K562 (cell line): ENCODE data around the gene DDX51. TPM values are rescaled to one million over a fixed set of nuclear protein-coding genes. Genes with fewer than 3 reads are reported as not detected.

Source experiments
- ATAC-seq: fragments of 200-7000 bp; cut with Tn5 transposase; 3 replicates; pipeline ENCODE4 v1.9.1; 2020; ENCODE audit warnings: moderate library complexity
- BruUV-seq: library from RNA; stranded (reverse); fragments of 400-500 nt; replicated peaks from 2 replicates; lab custom pipeline; 2021; lab: Mats Ljungman, UMichigan
- CTCF ChIA-PET: fragments of 300-600 bp; formaldehyde crosslinking; extraction: SDS; loops from one replicate; lab custom pipeline; 2021; ENCODE audit warnings: low intra/inter-chr PET ratio; lab: Yijun Ruan, JAX
- POLR2A ChIA-PET: fragments of 300-600, 350-650 bp; sonication (Branson Sonifier 250); formaldehyde crosslinking; extraction: SDS; loops from one replicate; lab custom pipeline; 2021; ENCODE audit warnings: antibody characterized with exemption, inconsistent platforms; lab: Yijun Ruan, JAX
- DNase-seq, 4 experiments: peaks; one replicate each; pipeline versions ENCODE4 v3.0.0 to v3.0.0-alpha.2; 2011 to 2018; ENCODE audit warnings: low spot score in 3 of 4, mixed read lengths in 3 of 4; ENCODE audit errors: extremely low read depth in 1 of 4
- FAIRE-seq: peaks from 2 replicates; lab custom pipeline; 2011; peaks lifted over from hg19 to GRCh38; lab: Jason Lieb, UNC
- H2AFZ ChIP-seq: 2 replicates; pipeline ENCODE4 v1.6.0; 2011; ENCODE audit warnings: low read depth, low read length, control low read depth, inconsistent platforms
- H3K27ac ChIP-seq: fragments of 200-600 bp; 3 replicates; pipeline ENCODE4 v1.8.0; 2011; ENCODE audit warnings: low read depth, mild to moderate bottlenecking, control low read depth, inconsistent platforms, low read length, moderate library complexity, mixed read lengths; ENCODE audit errors: extremely low read depth
- H3K27me3 ChIP-seq, 2 experiments: fragments of 300-600 bp in 1 of 2; 2 replicates in 1 of 2; 3 replicates in 1 of 2; pipeline versions ENCODE4 v1.6.0 to v1.8.0; 2011; ENCODE audit warnings: inconsistent platforms in 2 of 2, low read length in 2 of 2, mild to moderate bottlenecking in 1 of 2, mixed read lengths in 1 of 2, moderate library complexity in 1 of 2; ENCODE audit not compliant: control insufficient read depth in 2 of 2, insufficient read depth in 2 of 2
- H3K36me3 ChIP-seq: fragments of 300-600 bp; 3 replicates; pipeline ENCODE4 v1.8.0; 2011; ENCODE audit warnings: mild to moderate bottlenecking, low read length, inconsistent platforms; ENCODE audit not compliant: control insufficient read depth, insufficient read depth
- H3K4me1 ChIP-seq, 2 experiments: fragments of 200-600 bp in 1 of 2; replicated peaks in 1 of 2; 2 replicates in 1 of 2; 3 replicates in 1 of 2; pipeline versions ENCODE4 v1.5.1 to v1.8.0; 2011; ENCODE audit warnings: inconsistent platforms in 2 of 2, low read length in 2 of 2, mild to moderate bottlenecking in 1 of 2, mixed read lengths in 1 of 2, moderate library complexity in 1 of 2; ENCODE audit not compliant: control insufficient read depth in 2 of 2, insufficient read depth in 2 of 2
- H3K4me2 ChIP-seq: 2 replicates; pipeline ENCODE4 v1.6.1; 2011; ENCODE audit warnings: low read length, control low read depth, inconsistent platforms, mixed read lengths; ENCODE audit not compliant: insufficient read depth
- H3K4me3 ChIP-seq: fragments of 200-600 bp; sonication (generic), shearing (Covaris generic); 2 replicates; pipeline ENCODE4 v1.5.1; 2016; ENCODE audit warnings: control low read depth, inconsistent platforms
- H3K79me2 ChIP-seq: fragments of 200-600 bp; 3 replicates; pipeline ENCODE4 v1.8.0; 2011; ENCODE audit warnings: low read length, inconsistent platforms; ENCODE audit not compliant: control insufficient read depth, insufficient read depth
- H3K9ac ChIP-seq, 2 experiments: 2 replicates each; pipeline versions ENCODE4 v1.6.0 to v1.6.1; 2011; ENCODE audit warnings: low read depth in 2 of 2, low read length in 2 of 2, control low read depth in 1 of 2, inconsistent platforms in 1 of 2, mild to moderate bottlenecking in 1 of 2, mixed read lengths in 1 of 2; ENCODE audit not compliant: insufficient read depth in 1 of 2
- H3K9me1 ChIP-seq: one replicate; pipeline ENCODE4 v1.6.0; 2011; ENCODE audit warnings: inconsistent platforms, mild to moderate bottlenecking, low read length, moderate library complexity; ENCODE audit not compliant: control insufficient read depth, insufficient read depth
- H3K9me3 ChIP-seq: replicated peaks from 2 replicates; pipeline ENCODE4 v1.5.1; 2011; ENCODE audit warnings: low read depth, low read length, inconsistent platforms; ENCODE audit not compliant: control insufficient read depth, insufficient read depth
- H4K20me1 ChIP-seq: replicated peaks from 2 replicates; pipeline ENCODE4 v1.6.1; 2011; ENCODE audit warnings: low read length, inconsistent platforms, mixed read lengths; ENCODE audit not compliant: control insufficient read depth, insufficient read depth
- CBX3 ChIP-seq, 2 experiments: IDR thresholded peaks; 1 replicate in 1 of 2; 2 replicates in 1 of 2; pipeline ENCODE4 v1.6.1; 2012; ENCODE audit warnings: inconsistent platforms in 2 of 2, low read length in 2 of 2, borderline replicate concordance in 1 of 2, control low read depth in 1 of 2
- FOXJ2 ChIP-seq: fragments of 200-800 bp; sonication (Bioruptor generic); IDR thresholded peaks from 2 replicates; pipeline ENCODE4 v1.6.1; 2016; ENCODE audit warnings: missing genetic modification characterization, missing compliant biosample characterization
- JUN ChIP-seq, 2 experiments: sonication (generic) in 1 of 2; formaldehyde crosslinking in 1 of 2; IDR thresholded peaks; 2 replicates each; pipeline versions ENCODE4 v1.6.1 to v1.8.0; 2012 to 2022; ENCODE audit warnings: borderline replicate concordance in 2 of 2, mild to moderate bottlenecking in 2 of 2, improper control_type of control experiment in 1 of 2, low read depth in 1 of 2, low read length in 1 of 2, missing genetic modification reagents in 1 of 2
- LEF1 ChIP-seq: fragments of 450-650 bp; IDR thresholded peaks from 2 replicates; pipeline ENCODE4 v1.6.1; 2016; ENCODE audit warnings: mild to moderate bottlenecking
- POLR3A ChIP-seq: IDR thresholded peaks from 2 replicates; pipeline ENCODE4 v1.6.1; 2011; ENCODE audit warnings: borderline replicate concordance, mild to moderate bottlenecking, moderate library complexity; ENCODE audit not compliant: insufficient read length, insufficient read depth; ENCODE audit errors: extremely low read depth
- ZNF584 ChIP-seq: fragments of 200-800 bp; sonication (Bioruptor generic); IDR thresholded peaks from 2 replicates; pipeline ENCODE4 v1.6.1; 2016; ENCODE audit warnings: low read depth, mild to moderate bottlenecking, missing genetic modification characterization, missing compliant biosample characterization
- ZNF589 ChIP-seq: fragments of 200-800 bp; sonication (Bioruptor generic); IDR thresholded peaks from 2 replicates; pipeline ENCODE4 v1.6.1; 2016; ENCODE audit warnings: low read depth, missing genetic modification characterization, missing compliant biosample characterization
- WGBS: fragments of 100-300 bp; shearing (Covaris generic); methylation state at CpG from one replicate; pipeline ENCODE4 v1.1.6; 2016; ENCODE audit warnings: low coverage, mixed read lengths; ENCODE audit not compliant: insufficient coverage; ENCODE audit errors: missing lambda C conversion rate; 5-methylcytosine and 5-hydroxymethylcytosine counted together
- in situ Hi-C: fragments of 300-500 bp; cut with MboI; formaldehyde crosslinking; loops from 4 replicates; pipeline ENCODE4 v1.15.0; 2018; ENCODE audit warnings: inconsistent platforms, mixed read lengths
- intact Hi-C: fragments of 100-400 bp; cut with micrococcal nuclease; formaldehyde crosslinking; loops from 2 replicates; pipeline ENCODE4 v1.14.2; 2022
- polyA plus RNA-seq, 8 experiments: library from polyadenylated mRNA; depleted of rRNA in 4 of 8; stranded (reverse) in 5 of 8; unstranded in 3 of 8; fragments of >200 nt; fragmentation: Nextera tagmentation in 2 of 8; fragmentation: Illumina TruSeq in 1 of 8; extraction: Ambion mirVana in 2 of 8; extraction: Trizol in 1 of 8; gene quantifications; 2 replicates each; pipeline versions ENCODE4 v1.2.1 to v1.2.3, GENCODE V29; 2011 to 2014; ENCODE audit warnings: inconsistent platforms in 1 of 8, missing spikeins in 1 of 8
- total RNA-seq, 7 experiments: library from RNA; depleted of rRNA in 6 of 7; stranded (reverse); fragments of >200 nt in 6 of 7; fragmentation: Illumina TruSeq in 2 of 7; extraction: Trizol in 2 of 7; gene quantifications; 2 replicates each; pipeline versions ENCODE4 v1.2.1 to v1.2.3, GENCODE V29; 2011 to 2021; ENCODE audit warnings: low replicate concordance in 1 of 7
- TF ChIP-seq, protein P1 (sequence below), 2 experiments: fragments of 450-650 bp; formaldehyde crosslinking in 1 of 2; IDR thresholded peaks; 2 replicates each; pipeline versions ENCODE4 v1.4.0 to v1.6.1; 2014 to 2020; ENCODE audit warnings: mild to moderate bottlenecking in 2 of 2, borderline replicate concordance in 1 of 2, low read depth in 1 of 2

Gene DDX51
- total and polyA plus RNA-seq, 9 of the 15 experiments (the other 6 are each of a cell fraction or from before 2014, with no cell fraction given) = 1.1 to 35.9 (median 12.4) TPM

DNA sequence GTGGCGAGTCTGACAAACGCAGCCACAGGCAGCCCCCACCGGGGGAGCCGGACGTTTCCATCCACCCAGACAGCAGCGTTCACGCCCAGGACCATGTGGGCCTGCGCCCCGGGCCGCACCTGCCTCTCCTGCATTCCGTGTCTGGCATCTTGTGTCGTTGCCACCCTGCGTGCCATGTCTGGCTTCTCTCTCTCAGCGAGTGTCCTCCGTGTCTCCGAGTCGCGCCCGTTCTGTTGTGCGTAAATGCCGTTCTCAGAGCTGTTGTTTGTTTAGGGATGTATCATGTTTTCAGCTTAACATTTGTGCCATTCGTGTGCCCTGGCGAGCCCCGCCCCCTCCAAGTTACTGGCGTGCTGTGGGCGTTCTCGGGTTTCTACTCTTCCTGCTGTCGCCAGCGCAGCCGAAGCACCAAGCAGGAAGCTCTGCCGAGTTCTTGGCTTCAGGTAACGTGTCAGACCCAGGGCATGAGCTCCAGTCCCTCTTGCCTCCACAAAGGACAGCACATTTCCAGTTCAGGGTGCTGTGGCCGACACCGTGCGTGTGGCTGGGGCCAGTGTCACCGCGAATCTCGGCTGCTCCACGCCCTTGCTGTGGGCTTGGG lies 34.8 kb upstream of the DDX51 start:
- intact Hi-C loops = no loop called here
- no peak for FAIRE-seq

DNA sequence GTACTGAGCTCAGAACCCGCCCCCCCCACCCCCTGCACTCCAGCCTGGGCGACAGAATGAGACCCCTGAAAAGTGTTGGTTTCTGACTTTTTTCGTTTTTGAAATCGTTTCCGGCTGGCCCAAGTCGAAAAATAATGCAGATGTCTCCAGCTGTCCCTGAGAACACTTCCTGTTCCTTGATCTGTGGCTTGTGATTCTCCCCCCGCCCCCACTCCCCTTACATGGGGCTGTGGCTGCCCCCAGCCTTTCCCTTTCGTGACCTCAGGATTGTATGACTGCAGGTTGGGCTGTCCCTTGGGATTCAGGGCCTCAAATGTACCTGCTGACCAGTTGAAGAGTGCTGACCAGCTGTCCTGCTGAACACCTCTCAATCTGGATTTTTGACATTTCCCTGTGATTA lies 34.2 kb upstream of the DDX51 start:
- H3K9ac ChIP-seq = no peak overlapping the region
- FAIRE-seq = no peak
- ChIA-PET CTCF (no interaction called here), POLR2A (interaction anchor here (0.6 to 0.8 kb wide), 2 partner anchors 10 to 40 kb away, joined by 3 read pairs; no protein-coding TSS in a partner anchor)
- no peak overlapping the region for H3K4me2 ChIP-seq
- H3K36me3 ChIP-seq = no peaks in the 10 kb centered on the region
- H3K4me1 ChIP-seq = peaks cover 3 to 46% of the 10 kb centered on the region in 2 experiments; a peak in 3 of 5 replicates
- H3K27ac ChIP-seq = no peak overlapping the region
- in situ Hi-C loops = no loop called here
- no peak for DNase-seq
- no TSS peak for BruUV-seq
- H3K9me3 ChIP-seq = no peaks in the 10 kb centered on the region
- peaks cover 3% of the 10 kb centered on the region for H4K20me1 ChIP-seq
- H2AFZ ChIP-seq = no peak overlapping the region
- H3K9me1 ChIP-seq = peaks cover 4% of the 10 kb centered on the region
- no peaks in the 10 kb centered on the region for H3K79me2 ChIP-seq
- intact Hi-C loops = no loop called here
- H3K4me3 ChIP-seq = no peak overlapping the region
- peaks cover 45 to 86% of the 10 kb centered on the region in 2 experiments for H3K27me3 ChIP-seq
- no peak for ATAC-seq
- WGBS = 0% methylated on average over 2 of the region's 8 CpGs
- no peak for TF ChIP-seq CBX3 (IDR thresholded peaks at IDR 0.05; ENCODE audit: borderline replicate concordance in 1 of 2, low read length in 2 of 2)
- TF ChIP-seq FOXJ2 = no peak
- TF ChIP-seq, protein P1, sequence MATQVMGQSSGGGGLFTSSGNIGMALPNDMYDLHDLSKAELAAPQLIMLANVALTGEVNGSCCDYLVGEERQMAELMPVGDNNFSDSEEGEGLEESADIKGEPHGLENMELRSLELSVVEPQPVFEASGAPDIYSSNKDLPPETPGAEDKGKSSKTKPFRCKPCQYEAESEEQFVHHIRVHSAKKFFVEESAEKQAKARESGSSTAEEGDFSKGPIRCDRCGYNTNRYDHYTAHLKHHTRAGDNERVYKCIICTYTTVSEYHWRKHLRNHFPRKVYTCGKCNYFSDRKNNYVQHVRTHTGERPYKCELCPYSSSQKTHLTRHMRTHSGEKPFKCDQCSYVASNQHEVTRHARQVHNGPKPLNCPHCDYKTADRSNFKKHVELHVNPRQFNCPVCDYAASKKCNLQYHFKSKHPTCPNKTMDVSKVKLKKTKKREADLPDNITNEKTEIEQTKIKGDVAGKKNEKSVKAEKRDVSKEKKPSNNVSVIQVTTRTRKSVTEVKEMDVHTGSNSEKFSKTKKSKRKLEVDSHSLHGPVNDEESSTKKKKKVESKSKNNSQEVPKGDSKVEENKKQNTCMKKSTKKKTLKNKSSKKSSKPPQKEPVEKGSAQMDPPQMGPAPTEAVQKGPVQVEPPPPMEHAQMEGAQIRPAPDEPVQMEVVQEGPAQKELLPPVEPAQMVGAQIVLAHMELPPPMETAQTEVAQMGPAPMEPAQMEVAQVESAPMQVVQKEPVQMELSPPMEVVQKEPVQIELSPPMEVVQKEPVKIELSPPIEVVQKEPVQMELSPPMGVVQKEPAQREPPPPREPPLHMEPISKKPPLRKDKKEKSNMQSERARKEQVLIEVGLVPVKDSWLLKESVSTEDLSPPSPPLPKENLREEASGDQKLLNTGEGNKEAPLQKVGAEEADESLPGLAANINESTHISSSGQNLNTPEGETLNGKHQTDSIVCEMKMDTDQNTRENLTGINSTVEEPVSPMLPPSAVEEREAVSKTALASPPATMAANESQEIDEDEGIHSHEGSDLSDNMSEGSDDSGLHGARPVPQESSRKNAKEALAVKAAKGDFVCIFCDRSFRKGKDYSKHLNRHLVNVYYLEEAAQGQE (IDR thresholded peaks at IDR 0.05; ENCODE audit: borderline replicate concordance) = no peak
- TF ChIP-seq, protein P1 (CRISPR knock-in tag; IDR thresholded peaks at IDR 0.05; ENCODE audit: low read depth) = no peak
- no peak for TF ChIP-seq POLR3A

More for the DNA sequence above, 34.8 kb upstream of the DDX51 start:
- H3K27ac ChIP-seq = no peak overlapping the region
- no peak overlapping the region for H2AFZ ChIP-seq
- no peak overlapping the region for H3K4me2 ChIP-seq
- H3K27me3 ChIP-seq = peaks cover 41 to 81% of the 10 kb centered on the region in 2 experiments
- no peaks in the 10 kb centered on the region for H3K9me3 ChIP-seq
- ChIA-PET CTCF (no interaction called here), POLR2A (no interaction called here)
- no peak for TF ChIP-seq ZNF584 (CRISPR knock-in tag)
- TF ChIP-seq LEF1 = no peak
- TF ChIP-seq ZNF589 (CRISPR knock-in tag) = no peak
- no peak for TF ChIP-seq JUN (IDR thresholded peaks at IDR 0.05; ENCODE audit: borderline replicate concordance, low read depth, low read length)
- no peak for TF ChIP-seq JUN (CRISPR knock-in tag; IDR thresholded peaks at IDR 0.05; ENCODE audit: borderline replicate concordance)
- under 1% methylated on average over 39 of the region's 39 CpGs for WGBS
- H3K36me3 ChIP-seq = no peaks in the 10 kb centered on the region
- H3K9me1 ChIP-seq = peaks cover 4% of the 10 kb centered on the region
- no peaks in the 10 kb centered on the region for H3K79me2 ChIP-seq
- no TSS peak for BruUV-seq
- DNase-seq = no peak
- no peak for ATAC-seq
- peaks cover 3 to 40% of the 10 kb centered on the region in 2 experiments; a peak in 3 of 5 replicates for H3K4me1 ChIP-seq
- peaks cover 3% of the 10 kb centered on the region for H4K20me1 ChIP-seq
- no peak overlapping the region for H3K9ac ChIP-seq
- H3K4me3 ChIP-seq = no peak overlapping the region
- in situ Hi-C loops = no loop called here
